Activated CD4-positive, alpha-beta memory T cell treated with anti-CD3 and anti-CD28 coated beads for 36 hours (primary cell): Measurements from ENCODE around the gene RBBP8NL. TPM values are rescaled to one million over a fixed set of nuclear protein-coding genes. Genes with fewer than 3 reads are reported as not detected.
"Not testable (repeated sequence)": the region's sequence is repeated elsewhere in the genome, so short reads cannot be mapped to it uniquely, and the experiment has no call there.

Source experiments
- CTCF ChIA-PET: fragments of 350-600 bp; sonication (Branson Sonifier 250); formaldehyde crosslinking; loops from one replicate; lab custom pipeline; 2021; ENCODE audit warnings: antibody characterized with exemption, inconsistent platforms; lab: Charles Lee
- POLR2A ChIA-PET: fragments of 350-600 bp; sonication (Branson Sonifier 250); formaldehyde crosslinking; loops from one replicate; lab custom pipeline; 2021; ENCODE audit warnings: antibody characterized with exemption; lab: Charles Lee
- DNase-seq: peaks from one replicate; pipeline ENCODE4 v3.0.0-alpha.2; 2020
- H3K27ac Mint-ChIP-seq: one replicate; pipeline ENCODE4 v1.8.0; 2021; ENCODE audit warnings: mixed read lengths
- H3K27me3 Mint-ChIP-seq: one replicate; pipeline ENCODE4 v1.8.0; 2021; ENCODE audit warnings: mixed read lengths
- H3K36me3 Mint-ChIP-seq: one replicate; pipeline ENCODE4 v1.8.0; 2021; ENCODE audit warnings: mixed read lengths
- H3K4me1 Mint-ChIP-seq: one replicate; pipeline ENCODE4 v1.8.0; 2021; ENCODE audit warnings: low read depth, mixed read lengths
- H3K4me3 Mint-ChIP-seq: one replicate; pipeline ENCODE4 v1.8.0; 2021; ENCODE audit warnings: mild to moderate bottlenecking, mixed read lengths
- H3K9me3 Mint-ChIP-seq: one replicate; pipeline ENCODE4 v1.8.0; 2021; ENCODE audit warnings: mixed read lengths
- intact Hi-C: fragments of 100-400 bp; cut with micrococcal nuclease; formaldehyde crosslinking; loops from one replicate; pipeline ENCODE4 v1.15.1; 2023
- total RNA-seq, 2 experiments: library from RNA; stranded (reverse); gene quantifications; one replicate each; pipeline ENCODE4 v1.2.3, GENCODE V29; 2021

Gene RBBP8NL
- total RNA-seq, 2 experiments from 2014 or later: not detected

GRCh38 chr20:62377064-62377461, 50.3 kb downstream of the RBBP8NL start:
- Mint-ChIP-seq H3K4me1 (peaks cover 3% of the 10 kb centered on the region), H3K36me3 (peaks cover 4% of the 10 kb centered on the region), H3K9me3 (peaks cover 1% of the 10 kb centered on the region), H3K27me3 (peaks cover 4% of the 10 kb centered on the region), H3K4me3 (no peak overlapping the region), H3K27ac (no peak overlapping the region)
- no peak for DNase-seq
- intact Hi-C loops: no loop called here
- POLR2A ChIA-PET: no interaction called here
- CTCF ChIA-PET: interaction anchor here (0.6 kb wide), 1 partner anchor 1334 kb away, joined by 3 read pairs; no protein-coding TSS in a partner anchor

DNA sequence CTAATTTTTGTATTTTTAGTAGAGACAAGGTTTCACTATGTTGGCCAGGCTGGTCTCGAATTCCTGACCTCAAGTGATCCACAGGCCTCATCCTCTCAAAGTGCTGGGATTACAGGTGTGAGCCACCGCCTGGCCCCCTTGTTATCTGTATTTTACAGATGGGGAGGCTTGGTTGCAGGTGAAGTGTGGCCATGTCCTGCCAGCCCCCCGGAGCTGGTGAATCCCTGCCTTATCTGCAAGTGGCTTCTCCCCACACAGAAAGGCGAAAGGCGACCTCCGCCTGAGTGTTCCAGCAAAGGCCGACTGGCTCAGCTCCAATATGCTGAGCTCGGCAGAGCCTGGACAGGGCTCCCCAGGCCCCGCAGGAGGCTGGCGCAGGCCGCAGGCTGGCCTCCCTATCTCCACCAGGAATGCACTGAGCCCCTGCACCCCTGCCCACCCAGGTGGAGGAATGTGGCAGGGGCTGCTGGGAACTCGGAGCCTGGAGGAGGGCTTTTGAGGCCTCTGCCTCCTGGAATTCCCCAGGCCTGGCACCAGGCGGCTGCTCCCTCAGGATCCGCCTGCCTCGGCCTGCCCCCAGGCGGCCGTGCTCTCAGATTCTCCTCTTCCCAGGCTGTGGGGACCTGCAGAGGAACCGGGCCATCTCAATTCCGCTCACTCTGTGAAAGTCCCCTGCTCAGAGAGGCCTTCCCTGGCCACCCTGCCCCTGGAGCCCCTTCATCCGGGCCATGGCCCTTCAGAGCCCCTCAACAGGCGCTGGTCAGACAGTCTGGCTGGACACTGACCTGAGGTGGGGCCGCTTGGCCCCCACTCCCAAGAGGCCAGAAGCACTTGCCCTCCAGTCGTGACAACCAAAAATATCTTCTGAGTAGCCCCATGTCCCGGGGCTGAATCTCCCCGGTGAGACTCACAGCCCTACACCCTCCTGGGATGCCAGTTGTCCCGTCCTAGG, 51.0 kb downstream of the RBBP8NL start:
- no peak for DNase-seq
- H3K4me3 Mint-ChIP-seq: no peak overlapping the region
- ChIA-PET POLR2A (no interaction called here), CTCF (interaction anchor here (0.6 kb wide), 1 partner anchor 1334 kb away, joined by 3 read pairs; no protein-coding TSS in a partner anchor)
- H3K27ac Mint-ChIP-seq: no peak overlapping the region
- H3K36me3 Mint-ChIP-seq: no peaks in the 10 kb centered on the region
- peaks cover 4% of the 10 kb centered on the region for H3K27me3 Mint-ChIP-seq
- intact Hi-C loops: no loop called here
- no peaks in the 10 kb centered on the region for H3K9me3 Mint-ChIP-seq
- no peaks in the 10 kb centered on the region for H3K4me1 Mint-ChIP-seq

- intact Hi-C loops: no loop called here
- H3K9me3 Mint-ChIP-seq: no peaks in the 10 kb centered on the region
- CTCF ChIA-PET: no interaction called here
- POLR2A ChIA-PET: no interaction called here
- H3K36me3 Mint-ChIP-seq: no peaks in the 10 kb centered on the region
- H3K27ac Mint-ChIP-seq: no peak overlapping the region
- no peak for DNase-seq
- no peaks in the 10 kb centered on the region for H3K4me1 Mint-ChIP-seq
- peaks cover 4% of the 10 kb centered on the region for H3K27me3 Mint-ChIP-seq
- H3K4me3 Mint-ChIP-seq: no peak overlapping the region
Measured at GRCh38 chr20:62374331-62375152, 52.8 kb downstream of the RBBP8NL start.

- H3K36me3 Mint-ChIP-seq, intact Hi-C loops, H3K4me3 Mint-ChIP-seq: not testable (repeated sequence)
Measured at GRCh38 chr20:62373631-62374179, 53.6 kb downstream of the RBBP8NL start.

GRCh38 chr20:62372042-62372993, 55.0 kb downstream of the RBBP8NL start:
- no peak for DNase-seq
- intact Hi-C loops: no loop called here

More at GRCh38 chr20:62373631-62374179, 53.6 kb downstream of the RBBP8NL start:
- DNase-seq, CTCF ChIA-PET, H3K9me3 Mint-ChIP-seq, H3K27ac Mint-ChIP-seq, H3K4me1 Mint-ChIP-seq, H3K27me3 Mint-ChIP-seq, POLR2A ChIA-PET: not testable (repeated sequence)

GRCh38 chr20:62371588-62372041, 55.7 kb downstream of the RBBP8NL start:
- Mint-ChIP-seq H3K4me3 (no peak overlapping the region), H3K27ac (no peak overlapping the region), H3K27me3 (peaks cover 12% of the 10 kb centered on the region), H3K36me3 (no peaks in the 10 kb centered on the region), H3K9me3 (no peaks in the 10 kb centered on the region), H3K4me1 (peaks cover 2% of the 10 kb centered on the region)
- CTCF ChIA-PET: interaction anchor here (0.6 kb wide), 1 partner anchor 79 kb away, joined by 4 read pairs; no protein-coding TSS in a partner anchor
- intact Hi-C loops: no loop called here
- no peak for DNase-seq
- POLR2A ChIA-PET: no interaction called here

More at GRCh38 chr20:62372042-62372993, 55.0 kb downstream of the RBBP8NL start:
- Mint-ChIP-seq H3K9me3 (no peaks in the 10 kb centered on the region), H3K36me3 (no peaks in the 10 kb centered on the region), H3K27me3 (peaks cover 12% of the 10 kb centered on the region), H3K27ac (no peak overlapping the region), H3K4me1 (peaks cover 2% of the 10 kb centered on the region), H3K4me3 (no peak overlapping the region)
- POLR2A ChIA-PET: no interaction called here
- CTCF ChIA-PET: interaction anchor here (0.6 kb wide), 1 partner anchor 80 kb away, joined by 4 read pairs; no protein-coding TSS in a partner anchor

GRCh38 chr20:62370807-62371587, 56.3 kb downstream of the RBBP8NL start:
- peaks cover 2% of the 10 kb centered on the region for H3K4me1 Mint-ChIP-seq
- no peak overlapping the region for H3K27ac Mint-ChIP-seq
- H3K4me3 Mint-ChIP-seq: no peak overlapping the region
- intact Hi-C loops: no loop called here
- ChIA-PET CTCF (no interaction called here), POLR2A (no interaction called here)
- no peak for DNase-seq
- no peaks in the 10 kb centered on the region for H3K36me3 Mint-ChIP-seq
- no peaks in the 10 kb centered on the region for H3K9me3 Mint-ChIP-seq
- H3K27me3 Mint-ChIP-seq: peaks cover 12% of the 10 kb centered on the region

DNA sequence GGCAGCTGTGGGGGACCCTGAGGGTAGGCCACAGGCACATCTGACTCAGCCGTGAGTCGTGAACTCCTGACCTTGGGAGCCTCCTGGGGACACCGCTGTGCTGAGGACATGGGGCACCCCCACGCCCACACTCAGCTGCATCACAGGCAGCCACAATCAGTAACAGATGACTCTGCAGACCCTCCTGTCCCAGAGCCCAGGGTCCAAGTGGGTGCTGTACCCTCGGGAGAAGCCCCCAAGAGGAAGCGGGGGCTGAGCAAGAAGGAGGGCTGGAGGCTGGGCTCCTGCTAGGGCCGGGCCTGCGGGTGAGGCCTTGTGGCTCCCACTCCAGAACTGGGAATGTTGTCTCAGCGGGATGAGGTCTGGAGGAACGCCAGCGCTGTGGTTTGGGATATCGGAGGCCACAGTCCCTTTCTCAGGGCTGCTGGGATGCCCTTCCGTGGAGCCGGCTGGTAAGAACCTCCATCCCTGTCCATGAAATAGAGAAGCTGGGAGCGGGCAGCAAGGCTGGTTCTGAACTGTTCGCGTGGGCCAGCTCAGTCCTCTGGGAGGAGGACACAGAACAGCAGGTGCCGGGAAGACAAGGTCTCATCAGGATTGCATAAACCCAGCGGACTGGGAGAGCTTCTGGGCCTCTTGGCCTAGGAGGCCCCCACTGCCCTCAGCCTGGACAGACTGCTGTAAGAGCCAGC, 57.1 kb downstream of the RBBP8NL start:
- ChIA-PET CTCF (no interaction called here), POLR2A (no interaction called here)
- no peak overlapping the region for H3K27ac Mint-ChIP-seq
- no peak overlapping the region for H3K4me3 Mint-ChIP-seq
- no peaks in the 10 kb centered on the region for H3K36me3 Mint-ChIP-seq
- DNase-seq: peak; percentile 58
- H3K9me3 Mint-ChIP-seq: no peaks in the 10 kb centered on the region
- peaks cover 2% of the 10 kb centered on the region for H3K4me1 Mint-ChIP-seq
- peaks cover 17% of the 10 kb centered on the region for H3K27me3 Mint-ChIP-seq
- intact Hi-C loops: no loop called here

GRCh38 chr20:62369815-62370114, 57.6 kb downstream of the RBBP8NL start:
- Mint-ChIP-seq H3K9me3 (no peaks in the 10 kb centered on the region), H3K27me3 (peaks cover 22% of the 10 kb centered on the region), H3K4me3 (no peak overlapping the region), H3K36me3 (no peaks in the 10 kb centered on the region), H3K27ac (no peak overlapping the region), H3K4me1 (peaks cover 2% of the 10 kb centered on the region)
- POLR2A ChIA-PET: no interaction called here
- intact Hi-C loops: no loop called here
- CTCF ChIA-PET: no interaction called here
- DNase-seq: no peak
